MCF 10A (cell line): Measurements from ENCODE around the gene ZMIZ1. TPM values are rescaled to one million over a fixed set of nuclear protein-coding genes. Genes with fewer than 3 reads are reported as not detected.
"Not testable (repeated sequence)": the region's sequence is repeated elsewhere in the genome, so short reads cannot be mapped to it uniquely, and the experiment has no call there.

ENCODE experiments used
- BruUV-seq: library from RNA; stranded (reverse); fragments of 400-500 nt; replicated peaks from 2 replicates; lab custom pipeline; 2021; lab: Mats Ljungman, UMichigan
- CTCF ChIA-PET: fragments of 300-600 bp; sonication (Branson Sonifier 250); formaldehyde crosslinking; extraction: SDS; loops from one replicate; lab custom pipeline; 2021; ENCODE audit warnings: antibody characterized with exemption, inconsistent platforms; lab: Yijun Ruan, JAX
- POLR2A ChIA-PET: fragments of 300-600, 350-650 bp; sonication (Branson Sonifier 250); formaldehyde crosslinking; extraction: SDS; loops from one replicate; lab custom pipeline; 2020; ENCODE audit warnings: antibody characterized with exemption, inconsistent platforms; lab: Yijun Ruan, JAX
- DNase-seq: peaks from one replicate; pipeline ENCODE4 v3.0.0-alpha.2; 2018; ENCODE audit not compliant: unreplicated experiment
- H3K27ac Mint-ChIP-seq: one replicate; pipeline ENCODE4 v1.8.0; 2022; ENCODE audit warnings: mild to moderate bottlenecking, low read depth, mixed read lengths; ENCODE audit not compliant: unreplicated experiment
- H3K27me3 Mint-ChIP-seq: one replicate; pipeline ENCODE4 v1.8.0; 2022; ENCODE audit warnings: mixed read lengths; ENCODE audit not compliant: insufficient read depth, unreplicated experiment
- H3K36me3 Mint-ChIP-seq: one replicate; pipeline ENCODE4 v1.8.0; 2022; ENCODE audit warnings: mild to moderate bottlenecking, moderate library complexity, mixed read lengths; ENCODE audit not compliant: insufficient read depth, unreplicated experiment
- H3K4me1 Mint-ChIP-seq: one replicate; pipeline ENCODE4 v1.8.0; 2022; ENCODE audit warnings: mixed read lengths; ENCODE audit not compliant: insufficient read depth, unreplicated experiment
- H3K4me3 Mint-ChIP-seq: one replicate; pipeline ENCODE4 v1.8.0; 2022; ENCODE audit warnings: mild to moderate bottlenecking, moderate library complexity, mixed read lengths; ENCODE audit not compliant: unreplicated experiment
- H3K9me3 Mint-ChIP-seq: one replicate; pipeline ENCODE4 v1.8.0; 2022; ENCODE audit warnings: mixed read lengths; ENCODE audit not compliant: unreplicated experiment
- intact Hi-C: fragments of 100-400 bp; cut with micrococcal nuclease; formaldehyde crosslinking; loops from 2 replicates; pipeline ENCODE4 v1.14.1; 2022
- total RNA-seq: library from RNA; stranded (reverse); gene quantifications from 2 replicates; pipeline ENCODE4 v1.2.3, GENCODE V29; 2022
- TF ChIP-seq, protein P1 (sequence below): fragments of 200-600 bp; IDR thresholded peaks from one replicate; pipeline ENCODE4 v1.8.0; 2022; ENCODE audit warnings: antibody characterized with exemption, mild to moderate bottlenecking; ENCODE audit not compliant: unreplicated experiment

ZMIZ1 gene
- total RNA-seq, 1 experiment from 2014 or later: 15.5 TPM

DNA sequence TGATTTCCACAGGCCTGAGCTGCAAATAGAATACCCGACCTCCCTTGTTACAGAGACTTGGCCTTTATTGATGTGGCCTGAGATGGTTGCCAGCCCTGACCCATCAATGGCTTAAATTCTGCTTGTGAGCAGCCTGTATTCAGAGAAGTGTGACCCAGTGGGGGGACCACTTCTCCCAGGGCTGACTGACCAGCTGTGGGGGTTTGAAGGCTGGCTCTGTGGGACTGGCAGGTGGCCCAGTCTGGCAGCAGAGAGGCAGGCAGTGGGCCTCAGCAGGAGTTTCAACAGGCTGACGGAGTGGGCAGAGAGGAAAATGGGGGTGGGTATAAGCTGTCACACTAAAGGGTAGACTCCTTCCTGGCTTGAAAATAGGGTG is 266.3 kb downstream of the ZMIZ1 start:
- peaks cover 7% of the 10 kb centered on the region for H3K4me1 Mint-ChIP-seq
- H3K27me3 Mint-ChIP-seq: no peaks in the 10 kb centered on the region
- TF ChIP-seq, protein P1, sequence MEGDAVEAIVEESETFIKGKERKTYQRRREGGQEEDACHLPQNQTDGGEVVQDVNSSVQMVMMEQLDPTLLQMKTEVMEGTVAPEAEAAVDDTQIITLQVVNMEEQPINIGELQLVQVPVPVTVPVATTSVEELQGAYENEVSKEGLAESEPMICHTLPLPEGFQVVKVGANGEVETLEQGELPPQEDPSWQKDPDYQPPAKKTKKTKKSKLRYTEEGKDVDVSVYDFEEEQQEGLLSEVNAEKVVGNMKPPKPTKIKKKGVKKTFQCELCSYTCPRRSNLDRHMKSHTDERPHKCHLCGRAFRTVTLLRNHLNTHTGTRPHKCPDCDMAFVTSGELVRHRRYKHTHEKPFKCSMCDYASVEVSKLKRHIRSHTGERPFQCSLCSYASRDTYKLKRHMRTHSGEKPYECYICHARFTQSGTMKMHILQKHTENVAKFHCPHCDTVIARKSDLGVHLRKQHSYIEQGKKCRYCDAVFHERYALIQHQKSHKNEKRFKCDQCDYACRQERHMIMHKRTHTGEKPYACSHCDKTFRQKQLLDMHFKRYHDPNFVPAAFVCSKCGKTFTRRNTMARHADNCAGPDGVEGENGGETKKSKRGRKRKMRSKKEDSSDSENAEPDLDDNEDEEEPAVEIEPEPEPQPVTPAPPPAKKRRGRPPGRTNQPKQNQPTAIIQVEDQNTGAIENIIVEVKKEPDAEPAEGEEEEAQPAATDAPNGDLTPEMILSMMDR: no peak
- no peaks in the 10 kb centered on the region for H3K36me3 Mint-ChIP-seq
- POLR2A ChIA-PET: interaction anchor here (0.5 to 3.1 kb wide), 4 partner anchors 11 to 140 kb away, joined by 3 to 18 read pairs (median 3); no protein-coding TSS in a partner anchor
- H3K27ac Mint-ChIP-seq: no peak overlapping the region
- CTCF ChIA-PET: interaction anchor here (0.6 to 4.8 kb wide), 3 partner anchors 11 to 728 kb away, joined by 3 to 34 read pairs (median 3); partner anchors contain the start of gene PPIF
- intact Hi-C loops: no loop called here
- H3K9me3 Mint-ChIP-seq: no peaks in the 10 kb centered on the region
- BruUV-seq: no TSS peak
- no peak for DNase-seq
- no peak overlapping the region for H3K4me3 Mint-ChIP-seq

DNA sequence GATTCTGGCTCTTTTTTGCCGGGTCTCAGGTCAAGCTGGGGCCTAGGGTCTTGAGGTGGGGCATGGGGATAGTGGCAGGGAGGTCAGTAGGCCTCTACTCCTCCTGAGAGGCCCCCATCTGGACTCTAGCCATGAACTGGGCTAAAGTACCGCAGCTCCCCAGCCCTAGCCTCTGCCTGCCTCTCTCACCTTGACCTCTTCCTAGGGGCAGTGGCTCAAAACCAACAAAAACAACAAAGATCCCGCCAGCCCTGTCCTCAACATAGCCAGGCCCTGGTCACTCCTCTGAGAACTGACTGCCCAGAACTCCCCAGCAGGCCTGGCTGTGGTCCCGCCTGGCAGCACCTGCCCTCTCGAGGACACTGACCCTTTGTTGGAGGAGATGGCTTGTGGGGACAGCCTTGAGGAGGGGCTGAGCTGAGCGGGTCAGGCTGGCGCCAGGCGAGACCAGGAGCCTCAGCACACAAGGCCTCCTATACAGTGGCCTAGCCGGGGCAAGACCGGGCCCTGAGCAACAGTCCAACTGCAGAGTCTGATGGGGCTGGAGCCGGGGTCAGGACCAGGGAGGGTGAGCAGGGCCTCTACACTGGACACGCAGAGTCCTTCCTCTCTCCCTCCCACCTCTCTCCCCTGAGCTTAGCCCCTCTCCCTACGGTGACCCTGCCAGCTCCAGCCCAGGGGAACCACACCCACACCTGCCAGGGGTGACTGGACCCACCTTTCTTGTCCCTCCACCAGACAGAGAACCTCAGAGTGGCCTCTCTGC is 266.9 kb downstream of the ZMIZ1 start:
- no peaks in the 10 kb centered on the region for H3K27me3 Mint-ChIP-seq
- intact Hi-C loops: no loop called here
- H3K4me3 Mint-ChIP-seq: no peak overlapping the region
- BruUV-seq: no TSS peak
- no peak overlapping the region for H3K27ac Mint-ChIP-seq
- CTCF ChIA-PET: interaction anchor here (0.9 to 4.8 kb wide), 3 partner anchors 10 to 152 kb away, joined by 3 to 34 read pairs (median 4); partner anchors contain the start of gene PPIF
- DNase-seq: no peak
- POLR2A ChIA-PET: interaction anchor here (0.5 to 3.1 kb wide), 3 partner anchors 12 to 140 kb away, joined by 3 to 18 read pairs (median 3); no protein-coding TSS in a partner anchor
- peaks cover 7% of the 10 kb centered on the region for H3K4me1 Mint-ChIP-seq
- TF ChIP-seq, protein P1: no peak
- no peaks in the 10 kb centered on the region for H3K36me3 Mint-ChIP-seq
- no peaks in the 10 kb centered on the region for H3K9me3 Mint-ChIP-seq

DNA sequence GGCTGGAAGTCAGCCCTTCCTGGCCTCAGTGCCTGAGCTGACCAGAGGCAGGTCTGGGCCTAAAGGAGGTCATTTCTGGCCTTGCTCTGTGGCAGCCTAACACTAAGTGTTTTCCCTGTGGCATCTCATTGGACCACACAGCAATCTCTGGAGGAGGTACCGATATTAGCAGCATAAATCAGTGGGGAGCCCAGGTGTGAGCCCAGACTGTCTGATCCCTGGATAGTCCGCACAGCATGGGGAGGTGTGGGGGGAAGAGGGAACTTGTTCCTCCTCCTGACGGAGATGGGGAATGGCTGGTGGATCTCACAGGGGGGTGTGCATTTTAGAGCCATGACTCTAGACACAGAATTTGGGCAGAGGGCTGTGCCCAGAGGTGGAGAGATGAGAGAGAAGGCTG is 267.5 kb downstream of the ZMIZ1 start:
- H3K27ac Mint-ChIP-seq: no peak overlapping the region
- no peaks in the 10 kb centered on the region for H3K27me3 Mint-ChIP-seq
- CTCF ChIA-PET: interaction anchor here (0.9 to 4.8 kb wide), 2 partner anchors 9 to 15 kb away, joined by 4 to 34 read pairs; partner anchors contain the start of gene PPIF
- no peak for DNase-seq
- POLR2A ChIA-PET: no interaction called here
- H3K36me3 Mint-ChIP-seq: no peaks in the 10 kb centered on the region
- intact Hi-C loops: no loop called here
- no peak overlapping the region for H3K4me3 Mint-ChIP-seq
- BruUV-seq: no TSS peak
- TF ChIP-seq, protein P1: no peak
- H3K4me1 Mint-ChIP-seq: peaks cover 7% of the 10 kb centered on the region
- no peaks in the 10 kb centered on the region for H3K9me3 Mint-ChIP-seq

DNA sequence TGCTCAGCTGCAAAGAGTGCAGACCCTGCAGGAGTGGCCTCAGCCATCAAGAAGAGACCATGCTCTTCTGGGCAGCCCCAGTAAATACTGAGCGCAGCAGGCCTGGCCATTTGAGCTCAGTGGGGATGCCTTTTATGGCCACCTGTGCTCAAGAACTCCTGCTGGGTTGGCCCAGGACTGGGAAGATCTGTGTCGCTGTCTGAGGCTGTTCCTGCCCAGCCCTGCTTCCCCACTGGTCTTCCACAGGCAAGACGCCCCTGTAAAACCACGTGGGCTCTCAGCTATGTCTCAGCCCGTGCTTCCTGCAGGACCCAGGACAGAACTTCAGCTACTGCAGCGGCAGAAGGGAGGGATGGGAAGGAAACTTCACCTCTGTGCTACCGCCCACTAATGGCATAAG is 268.0 kb downstream of the ZMIZ1 start:
- BruUV-seq: no TSS peak
- no peaks in the 10 kb centered on the region for H3K27me3 Mint-ChIP-seq
- no peak overlapping the region for H3K4me3 Mint-ChIP-seq
- ChIA-PET CTCF (interaction anchor here (0.9 to 4.8 kb wide), 2 partner anchors 9 to 15 kb away, joined by 4 to 34 read pairs; partner anchors contain the start of gene PPIF), POLR2A (interaction anchor here (0.6 kb wide), 1 partner anchor 138 kb away, joined by 3 read pairs; no protein-coding TSS in a partner anchor)
- intact Hi-C loops: no loop called here
- TF ChIP-seq, protein P1: no peak
- no peak overlapping the region for H3K27ac Mint-ChIP-seq
- H3K4me1 Mint-ChIP-seq: peaks cover 7% of the 10 kb centered on the region
- no peak for DNase-seq
- no peaks in the 10 kb centered on the region for H3K9me3 Mint-ChIP-seq
- H3K36me3 Mint-ChIP-seq: no peaks in the 10 kb centered on the region

DNA sequence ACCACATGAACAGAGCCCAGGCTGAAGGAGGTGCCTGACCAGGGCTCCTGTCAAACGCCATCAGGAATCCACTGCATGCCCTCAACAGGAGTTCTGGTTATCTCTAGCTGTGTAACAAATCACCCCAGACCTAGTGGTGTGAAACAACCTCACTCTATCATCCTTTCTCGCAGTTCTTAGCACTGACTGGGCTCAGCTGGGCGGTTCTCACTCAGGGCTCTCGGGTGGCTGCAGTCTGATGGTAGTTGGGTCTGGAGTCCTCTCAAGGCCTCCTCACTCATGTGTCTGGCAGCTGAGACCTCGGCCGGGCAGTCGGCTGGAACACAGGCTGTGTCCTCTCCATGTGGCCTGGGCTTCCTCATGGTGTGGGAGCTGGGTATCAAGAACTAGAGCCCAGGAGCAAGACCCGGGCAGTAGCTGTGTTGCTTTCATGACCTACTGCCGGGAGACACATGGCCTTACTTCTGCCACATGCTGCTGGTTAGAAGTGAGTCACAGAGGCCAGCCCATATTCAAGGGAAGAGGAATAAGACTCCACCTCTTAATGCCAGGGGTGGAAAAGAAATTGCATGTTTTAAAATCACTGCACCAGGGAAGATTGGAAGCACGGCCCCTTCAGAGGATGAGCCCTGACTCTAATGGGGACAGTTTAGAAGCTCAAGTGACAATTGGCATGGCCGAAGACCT is 269.2 kb downstream of the ZMIZ1 start:
- H3K27ac Mint-ChIP-seq, POLR2A ChIA-PET, H3K4me3 Mint-ChIP-seq, H3K9me3 Mint-ChIP-seq, intact Hi-C loops, H3K4me1 Mint-ChIP-seq, H3K36me3 Mint-ChIP-seq, BruUV-seq, DNase-seq, H3K27me3 Mint-ChIP-seq: not testable (repeated sequence)
- CTCF ChIA-PET: interaction anchor here (0.7 to 4.8 kb wide), 2 partner anchors 8 to 1083 kb away, joined by 3 to 34 read pairs; partner anchors contain the start of gene PPIF
